PC-9 (cell line): ENCODE results near the gene NLK. TPM values are rescaled to one million over a fixed set of nuclear protein-coding genes. Genes with fewer than 3 reads are reported as not detected.

Experiments used
- BruUV-seq: library from RNA; stranded (reverse); fragments of 400-500 nt; replicated peaks from 2 replicates; lab custom pipeline; 2021; lab: Mats Ljungman, UMichigan
- CTCF ChIA-PET: fragments of 300-600 bp; sonication (Branson Sonifier 250); formaldehyde crosslinking; loops from one replicate; lab custom pipeline; 2022; ENCODE audit warnings: antibody characterized with exemption; lab: Charles Lee
- POLR2A ChIA-PET: fragments of 300-600 bp; sonication (Branson Sonifier 250); formaldehyde crosslinking; loops from one replicate; lab custom pipeline; 2022; ENCODE audit warnings: antibody characterized with exemption; ENCODE audit not compliant: unreplicated experiment; lab: Charles Lee
- DNase-seq, 2 experiments: peaks; one replicate each; pipeline versions ENCODE4 v3.0.0 to v3.0.0-alpha.2; 2015 to 2022; ENCODE audit warnings: mixed read lengths in 1 of 2
- H2AFZ ChIP-seq: fragments of 200-600 bp; sonication (generic); 2 replicates; pipeline ENCODE4 v1.8.1; 2017; ENCODE audit warnings: antibody characterized with exemption
- H3F3A ChIP-seq: fragments of 200-600 bp; sonication (generic); 2 replicates; pipeline ENCODE4 v1.8.1; 2017; ENCODE audit warnings: antibody characterized with exemption, mild to moderate bottlenecking, low read depth; ENCODE audit not compliant: insufficient read depth
- H3K27ac ChIP-seq: fragments of 200-600 bp; sonication (generic); 2 replicates; pipeline ENCODE4 v1.6.1; 2016; ENCODE audit warnings: mixed run types
- H3K27me3 ChIP-seq: fragments of 200-600 bp; sonication (generic); 2 replicates; pipeline ENCODE4 v1.6.1; 2016; ENCODE audit warnings: low read depth, mixed run types; ENCODE audit not compliant: insufficient read depth
- H3K36me3 ChIP-seq: fragments of 200-600 bp; sonication (generic); 2 replicates; pipeline ENCODE4 v1.6.1; 2016; ENCODE audit warnings: low read depth, mixed run types
- H3K4me1 ChIP-seq: fragments of 200-600 bp; sonication (generic); replicated peaks from 2 replicates; pipeline ENCODE4 v1.6.1; 2016; ENCODE audit warnings: mixed run types; ENCODE audit not compliant: insufficient read depth
- H3K4me2 ChIP-seq: fragments of 200-600 bp; sonication (generic); 2 replicates; pipeline ENCODE4 v1.6.1; 2017; ENCODE audit warnings: mixed run types
- H3K4me3 ChIP-seq: fragments of 200-600 bp; sonication (generic); 2 replicates; pipeline ENCODE4 v1.6.1; 2016; ENCODE audit warnings: mixed run types
- H3K79me2 ChIP-seq: fragments of 200-600 bp; sonication (generic); 2 replicates; pipeline ENCODE4 v1.6.1; 2017; ENCODE audit warnings: low read depth, mixed run types
- H3K9me2 ChIP-seq: fragments of 200-600 bp; sonication (generic); 2 replicates; pipeline ENCODE4 v1.8.1; 2017; ENCODE audit warnings: mild to moderate bottlenecking; ENCODE audit not compliant: insufficient read depth
- H3K9me3 ChIP-seq: fragments of 200-600 bp; sonication (generic); 2 replicates; pipeline ENCODE4 v1.8.1; 2016; ENCODE audit warnings: low read depth; ENCODE audit not compliant: insufficient read depth
- H4K20me1 ChIP-seq: fragments of 200-600 bp; sonication (generic); 2 replicates; pipeline ENCODE4 v1.8.1; 2017; ENCODE audit not compliant: insufficient read depth
- CTCF ChIP-seq: fragments of 200-600 bp; sonication (generic); conservative IDR thresholded peaks from 2 replicates; pipeline ENCODE4 v1.6.1; 2017; ENCODE audit warnings: mixed run types, antibody characterized with exemption, mild to moderate bottlenecking, moderate library complexity
- EZH2 ChIP-seq: fragments of 200-600 bp; sonication (generic); IDR thresholded peaks from 2 replicates; pipeline ENCODE4 v1.8.0; 2017; ENCODE audit warnings: antibody characterized with exemption, low read depth
- intact Hi-C: fragments of 100-400 bp; cut with micrococcal nuclease; formaldehyde crosslinking; loops from one replicate; pipeline ENCODE4 v1.10.0; 2022; ENCODE audit not compliant: unreplicated experiment
- total RNA-seq: library from RNA; stranded (reverse); gene quantifications from 2 replicates; pipeline ENCODE4 v1.2.3, GENCODE V29; 2021

NLK gene
- total RNA-seq, 1 experiment from 2014 or later, result 20.7 TPM

- Histone ChIP-seq H3K9me3 (no peaks in the 10 kb centered on the region), H3F3A (no peaks in the 10 kb centered on the region), H3K79me2 (no peaks in the 10 kb centered on the region), H4K20me1 (no peaks in the 10 kb centered on the region), H3K27ac (no peak overlapping the region), H3K9me2 (no peaks in the 10 kb centered on the region), H3K4me3 (no peak overlapping the region), H2AFZ (no peak overlapping the region), H3K27me3 (no peaks in the 10 kb centered on the region), H3K4me2 (no peak overlapping the region), H3K4me1 (no peaks in the 10 kb centered on the region), H3K36me3 (no peaks in the 10 kb centered on the region; the same call in 1 of the 2 replicates)
- BruUV-seq, result no TSS peak
- DNase-seq, result no peak
- no peak for TF ChIP-seq CTCF
- TF ChIP-seq EZH2, result no peak
- POLR2A ChIA-PET, result no interaction called here
- intact Hi-C loops, result no loop called here
- CTCF ChIA-PET, result no interaction called here
Measured at GRCh38 chr17:28174352-28175046, 132.0 kb downstream of the NLK start.

- Histone ChIP-seq H2AFZ (no peak overlapping the region), H3K4me3 (no peak overlapping the region), H3K27me3 (no peaks in the 10 kb centered on the region), H3K4me2 (no peak overlapping the region), H3K9me2 (no peaks in the 10 kb centered on the region), H3K36me3 (no peaks in the 10 kb centered on the region), H3K79me2 (no peaks in the 10 kb centered on the region), H3K4me1 (no peaks in the 10 kb centered on the region), H3K27ac (no peak overlapping the region), H3F3A (no peaks in the 10 kb centered on the region), H4K20me1 (peaks cover 3% of the 10 kb centered on the region; the same call in 1 of the 2 replicates), H3K9me3 (no peaks in the 10 kb centered on the region)
- BruUV-seq, result no TSS peak
- DNase-seq, result no peak
- TF ChIP-seq EZH2 (no peak), CTCF (no peak)
- intact Hi-C loops, result no loop called here
- CTCF ChIA-PET, result no interaction called here
- POLR2A ChIA-PET, result no interaction called here
Measured at GRCh38 chr17:28177351-28177750, 134.9 kb downstream of the NLK start.

DNA sequence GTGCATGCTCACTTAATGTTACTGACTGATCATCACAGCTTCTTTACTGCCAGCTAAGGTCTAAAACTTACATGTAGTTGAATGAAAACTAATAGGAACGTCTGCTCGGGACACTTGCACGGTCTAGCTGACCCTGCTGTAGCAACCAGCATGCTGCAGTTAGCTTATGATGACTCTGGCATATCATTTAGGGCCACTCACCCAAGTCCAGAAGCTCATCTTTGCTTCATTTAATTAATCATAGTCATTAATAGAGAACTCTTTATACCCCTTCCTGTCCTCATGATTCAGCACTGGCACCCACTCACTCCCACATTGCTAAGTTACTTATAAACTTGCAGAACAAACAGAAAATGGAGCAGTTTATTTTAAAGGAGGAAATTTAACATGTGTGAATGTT is 136.3 kb downstream of the NLK start:
- ChIA-PET POLR2A (no interaction called here), CTCF (no interaction called here)
- Histone ChIP-seq H4K20me1 (peaks cover 3% of the 10 kb centered on the region; the same call in 1 of the 2 replicates), H3K36me3 (no peaks in the 10 kb centered on the region), H2AFZ (no peak overlapping the region), H3K79me2 (no peaks in the 10 kb centered on the region), H3K9me2 (no peaks in the 10 kb centered on the region), H3K4me3 (no peak overlapping the region), H3K4me2 (no peak overlapping the region), H3K27me3 (no peaks in the 10 kb centered on the region), H3K27ac (no peak overlapping the region), H3F3A (no peaks in the 10 kb centered on the region), H3K9me3 (no peaks in the 10 kb centered on the region), H3K4me1 (no peaks in the 10 kb centered on the region)
- intact Hi-C loops, result no loop called here
- TF ChIP-seq CTCF, result no peak
- no peak for TF ChIP-seq EZH2
- BruUV-seq, result no TSS peak
- no peak for DNase-seq
